DOHH2 (cell line): ENCODE results near the gene ZBTB9.

Experiments
- H3F3A ChIP-seq: fragments of 200-600 bp; sonication (generic), shearing (Covaris generic); 2 replicates; pipeline ENCODE4 v1.6.0; 2016; ENCODE audit warnings: antibody characterized with exemption, mild to moderate bottlenecking; ENCODE audit not compliant: control insufficient read depth, insufficient read depth
- H3K27ac ChIP-seq: fragments of 200-600 bp; sonication (generic); 2 replicates; pipeline ENCODE4 v1.5.1; 2014; ENCODE audit warnings: low read depth, mild to moderate bottlenecking, low read length, moderate library complexity
- H3K27me3 ChIP-seq: fragments of 200-600 bp; sonication (generic); 2 replicates; pipeline ENCODE4 v1.6.1; 2014; ENCODE audit warnings: mild to moderate bottlenecking, low read length, mixed read lengths; ENCODE audit not compliant: control insufficient read depth
- H3K36me3 ChIP-seq: fragments of 200-600 bp; sonication (generic); 2 replicates; pipeline ENCODE4 v1.6.1; 2014; ENCODE audit warnings: mild to moderate bottlenecking, low read length, moderate library complexity, mixed read lengths; ENCODE audit not compliant: control insufficient read depth
- H3K4me1 ChIP-seq: fragments of 200-600 bp; sonication (generic); 2 replicates; pipeline ENCODE4 v1.6.1; 2014; ENCODE audit warnings: mild to moderate bottlenecking, low read length, mixed read lengths; ENCODE audit not compliant: control insufficient read depth
- H3K4me2 ChIP-seq: fragments of 200-600 bp; sonication (generic); 2 replicates; pipeline ENCODE4 v1.6.0; 2014; ENCODE audit warnings: mild to moderate bottlenecking, low read length, moderate library complexity
- H3K4me3 ChIP-seq: fragments of 200-600 bp; sonication (generic); 2 replicates; pipeline ENCODE4 v1.5.1; 2014; ENCODE audit warnings: mild to moderate bottlenecking, low read length, mixed read lengths
- H3K79me2 ChIP-seq: fragments of 200-600 bp; sonication (generic); 2 replicates; pipeline ENCODE4 v1.6.1; 2014; ENCODE audit warnings: mild to moderate bottlenecking, low read length, mixed read lengths; ENCODE audit not compliant: control insufficient read depth
- H3K9me2 ChIP-seq: fragments of 200-600 bp; sonication (generic); replicated peaks from 2 replicates; pipeline ENCODE4 v1.6.1; 2014; ENCODE audit warnings: mild to moderate bottlenecking, low read length, mixed read lengths; ENCODE audit not compliant: control insufficient read depth
- H3K9me3 ChIP-seq: fragments of 200-600 bp; sonication (generic); 2 replicates; pipeline ENCODE4 v1.6.1; 2014; ENCODE audit warnings: antibody characterized with exemption, low read length, mixed read lengths; ENCODE audit not compliant: control insufficient read depth, insufficient read depth
- H4K20me1 ChIP-seq: fragments of 200-600 bp; sonication (generic); 2 replicates; pipeline ENCODE4 v1.6.0; 2014; ENCODE audit warnings: low read depth, mild to moderate bottlenecking, antibody characterized with exemption, low read length, moderate library complexity; ENCODE audit not compliant: control insufficient read depth, insufficient read depth
- CTCF ChIP-seq: fragments of 200-600 bp; sonication (generic); IDR thresholded peaks from one replicate; pipeline ENCODE4 v1.5.1; 2014; ENCODE audit warnings: antibody characterized with exemption, mild to moderate bottlenecking, low read depth, low read length; ENCODE audit not compliant: poor library complexity, severe bottlenecking
- EZH2phosphoT487 ChIP-seq: fragments of 200-600 bp; sonication (generic); IDR thresholded peaks from 2 replicates; pipeline ENCODE4 v1.6.1; 2017; ENCODE audit warnings: borderline replicate concordance, mild to moderate bottlenecking, antibody characterized with exemption, low read length, moderate library complexity, mixed read lengths

Gene ZBTB9

DNA sequence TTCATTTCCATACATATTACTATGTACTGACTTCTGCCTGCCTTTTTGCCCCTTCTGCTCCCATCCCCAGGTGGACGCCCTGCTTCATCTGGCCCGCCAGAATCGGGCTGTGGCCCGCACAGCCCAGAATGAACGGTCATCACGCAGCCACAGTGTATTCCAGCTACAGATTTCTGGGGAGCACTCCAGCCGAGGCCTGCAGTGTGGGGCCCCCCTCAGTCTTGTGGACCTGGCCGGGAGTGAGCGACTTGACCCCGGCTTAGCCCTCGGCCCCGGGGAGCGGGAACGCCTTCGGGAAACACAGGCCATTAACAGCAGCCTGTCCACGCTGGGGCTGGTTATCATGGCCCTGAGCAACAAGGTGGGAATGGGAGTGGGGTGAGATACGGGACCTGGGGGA lies 48.2 kb upstream of the ZBTB9 start:
- no peaks in the 10 kb centered on the region for H4K20me1 ChIP-seq
- H3K27me3 ChIP-seq, result no peaks in the 10 kb centered on the region
- H3K36me3 ChIP-seq, result peaks cover 74% of the 10 kb centered on the region
- H3K4me1 ChIP-seq, result peaks cover 10% of the 10 kb centered on the region
- H3K9me2 ChIP-seq, result no peaks in the 10 kb centered on the region
- H3K79me2 ChIP-seq, result peaks cover 4% of the 10 kb centered on the region; the same call in 1 of the 2 replicates
- no peak overlapping the region for H3K4me2 ChIP-seq
- no peak overlapping the region for H3K27ac ChIP-seq
- no peak overlapping the region for H3K4me3 ChIP-seq
- no peak for TF ChIP-seq EZH2phosphoT487
- TF ChIP-seq CTCF, result no peak
- H3K9me3 ChIP-seq, result no peaks in the 10 kb centered on the region
- H3F3A ChIP-seq, result peaks cover 41% of the 10 kb centered on the region

- no peak overlapping the region for H3K4me3 ChIP-seq
- peak overlapping the region; percentile 0; the same call in 1 of the 2 replicates for H3K27ac ChIP-seq
- H3K36me3 ChIP-seq, result peaks cover 65% of the 10 kb centered on the region
- H3K4me1 ChIP-seq, result peaks cover 17% of the 10 kb centered on the region
- peaks cover 9% of the 10 kb centered on the region for H3K79me2 ChIP-seq
- peaks cover 41% of the 10 kb centered on the region for H3F3A ChIP-seq
- H3K9me3 ChIP-seq, result no peaks in the 10 kb centered on the region
- no peaks in the 10 kb centered on the region for H3K9me2 ChIP-seq
- no peak overlapping the region for H3K4me2 ChIP-seq
- H4K20me1 ChIP-seq, result no peaks in the 10 kb centered on the region
- H3K27me3 ChIP-seq, result no peaks in the 10 kb centered on the region
- TF ChIP-seq CTCF (peak; percentile 33), EZH2phosphoT487 (no peak)
Observed at GRCh38 chr6:33407132-33407718, 47.2 kb upstream of the ZBTB9 start.

GRCh38 chr6:33410050-33410710 lies 44.2 kb upstream of the ZBTB9 start:
- H3K9me3 ChIP-seq, result no peaks in the 10 kb centered on the region
- peak overlapping the region; percentile 86 for H3K27ac ChIP-seq
- H3K9me2 ChIP-seq, result no peaks in the 10 kb centered on the region
- H3K4me2 ChIP-seq, result peak overlapping the region; percentile 92
- peak overlapping the region; percentile 79 for H3K4me3 ChIP-seq
- no peaks in the 10 kb centered on the region for H3K27me3 ChIP-seq
- TF ChIP-seq EZH2phosphoT487, result no peak
- no peak for TF ChIP-seq CTCF
- H3F3A ChIP-seq, result peaks cover 47% of the 10 kb centered on the region
- H3K79me2 ChIP-seq, result peaks cover 8% of the 10 kb centered on the region
- no peaks in the 10 kb centered on the region for H4K20me1 ChIP-seq
- H3K4me1 ChIP-seq, result peaks cover 35% of the 10 kb centered on the region
- peaks cover 61% of the 10 kb centered on the region for H3K36me3 ChIP-seq
